AG04450 (cell line): ENCODE results near the gene MTO1. TPM values are rescaled to one million over a fixed set of nuclear protein-coding genes. Genes with fewer than 3 reads are reported as not detected.
"Not testable (repeated sequence)": the region's sequence is repeated elsewhere in the genome, so short reads cannot be mapped to it uniquely, and the experiment has no call there.

ENCODE experiments used
- CTCF ChIA-PET: fragments of 300-600, 350-600 bp; formaldehyde crosslinking; extraction: SDS; loops from one replicate; lab custom pipeline; 2022; ENCODE audit warnings: antibody characterized with exemption, inconsistent platforms; lab: Charles Lee
- POLR2A ChIA-PET: fragments of 350-600 bp; formaldehyde crosslinking; extraction: SDS; loops from one replicate; lab custom pipeline; 2021; ENCODE audit warnings: antibody characterized with exemption, inconsistent platforms; lab: Yijun Ruan, JAX
- DNase-seq: peaks from one replicate; pipeline ENCODE4 v3.0.0-alpha.2; 2011; ENCODE audit warnings: low read depth, low spot score
- H3K27ac ChIP-seq: one replicate; pipeline ENCODE4 v1.5.1; 2012; ENCODE audit warnings: low read depth, low read length, control low read depth
- H3K27me3 ChIP-seq: one replicate; pipeline ENCODE4 v1.6.0; 2012; ENCODE audit warnings: low read length; ENCODE audit not compliant: control insufficient read depth, insufficient read depth
- H3K4me3 ChIP-seq: 2 replicates; pipeline ENCODE4 v1.5.1; 2011; ENCODE audit warnings: mild to moderate bottlenecking, low read depth, low read length, control low read depth
- H3K9me3 ChIP-seq: 2 replicates; pipeline ENCODE4 v1.5.1; 2012; ENCODE audit warnings: low read length; ENCODE audit not compliant: control insufficient read depth, insufficient read depth
- CTCF ChIP-seq: IDR thresholded peaks from 2 replicates; pipeline ENCODE4 v1.5.1; 2011; ENCODE audit warnings: low read depth, low read length, control low read depth, inconsistent platforms
- polyA plus RNA-seq: library from polyadenylated mRNA; depleted of rRNA; stranded (reverse); fragments of >200 nt; gene quantifications from 2 replicates; pipeline ENCODE4 v1.2.3, GENCODE V29; 2011

Gene MTO1
- polyA plus RNA-seq, 1 experiment, result 23.1 TPM

- CTCF ChIA-PET, result no interaction called here
- DNase-seq, result no peak
- Histone ChIP-seq H3K4me3 (no peak overlapping the region), H3K27me3 (no peaks in the 10 kb centered on the region), H3K27ac (no peak overlapping the region), H3K9me3 (no peaks in the 10 kb centered on the region)
- TF ChIP-seq CTCF, result no peak
- POLR2A ChIA-PET, result no interaction called here
Measured at GRCh38 chr6:73538116-73538779, 76.7 kb downstream of the MTO1 start.

GRCh38 chr6:73542481-73542880 is 80.9 kb downstream of the MTO1 start:
- not testable (repeated sequence) for DNase-seq, H3K9me3 ChIP-seq, H3K27me3 ChIP-seq, H3K4me3 ChIP-seq, H3K27ac ChIP-seq
- POLR2A ChIA-PET, result interaction anchor here (1.3 kb wide), 1 partner anchor 22 kb away, joined by 4 read pairs; no protein-coding TSS in a partner anchor
- CTCF ChIA-PET, result interaction anchor here (1.0 to 1.5 kb wide), 2 partner anchors 15 to 110 kb away, joined by 3 to 4 read pairs; no protein-coding TSS in a partner anchor

GRCh38 chr6:73542891-73543290 is 81.4 kb downstream of the MTO1 start:
- CTCF ChIA-PET, result interaction anchor here (0.6 to 1.5 kb wide), 3 partner anchors 14 to 110 kb away, joined by 3 to 4 read pairs (median 3); no protein-coding TSS in a partner anchor
- no peak for DNase-seq
- POLR2A ChIA-PET, result no interaction called here
- Histone ChIP-seq H3K9me3 (no peaks in the 10 kb centered on the region), H3K27me3 (no peaks in the 10 kb centered on the region), H3K4me3 (no peak overlapping the region), H3K27ac (no peak overlapping the region)
- no peak for TF ChIP-seq CTCF

GRCh38 chr6:73547036-73547435 is 85.5 kb downstream of the MTO1 start:
- TF ChIP-seq CTCF, result no peak

GRCh38 chr6:73548458-73549446 is 87.2 kb downstream of the MTO1 start:
- CTCF ChIA-PET, result interaction anchor here (1.0 to 2.2 kb wide), 5 partner anchors 9 to 64 kb away, joined by 3 to 6 read pairs (median 4); no protein-coding TSS in a partner anchor
- no peaks in the 10 kb centered on the region for H3K27me3 ChIP-seq
- no peak for DNase-seq
- no peaks in the 10 kb centered on the region for H3K9me3 ChIP-seq
- TF ChIP-seq CTCF, result no peak
- H3K27ac ChIP-seq, result no peak overlapping the region
- POLR2A ChIA-PET, result interaction anchor here (0.6 to 1.2 kb wide), 4 partner anchors 19 to 41 kb away, joined by 4 to 8 read pairs (median 7); no protein-coding TSS in a partner anchor
- no peak overlapping the region for H3K4me3 ChIP-seq

More at GRCh38 chr6:73547036-73547435, 85.5 kb downstream of the MTO1 start:
- CTCF ChIA-PET, result interaction anchor here (2.2 kb wide), 1 partner anchor 11 kb away, joined by 6 read pairs; no protein-coding TSS in a partner anchor
- no peaks in the 10 kb centered on the region for H3K27me3 ChIP-seq
- H3K9me3 ChIP-seq, result no peaks in the 10 kb centered on the region
- POLR2A ChIA-PET, result no interaction called here
- H3K27ac ChIP-seq, result no peak overlapping the region
- no peak for DNase-seq
- H3K4me3 ChIP-seq, result no peak overlapping the region

GRCh38 chr6:73551115-73551514 is 89.6 kb downstream of the MTO1 start:
- H3K27me3 ChIP-seq, H3K4me3 ChIP-seq, H3K9me3 ChIP-seq, CTCF ChIA-PET, POLR2A ChIA-PET, H3K27ac ChIP-seq, DNase-seq: not testable (repeated sequence)

- H3K9me3 ChIP-seq, H3K27me3 ChIP-seq, POLR2A ChIA-PET, H3K27ac ChIP-seq, DNase-seq, H3K4me3 ChIP-seq, CTCF ChIA-PET: not testable (repeated sequence)
Measured at GRCh38 chr6:73555380-73555949, 93.9 kb downstream of the MTO1 start.
